WI38 (cell line): Measurements from ENCODE around the gene C12orf56.
"Not testable (repeated sequence)": the region's sequence is repeated elsewhere in the genome, so short reads cannot be mapped to it uniquely, and the experiment has no call there.

ENCODE experiments used
- H3K4me3 ChIP-seq: 2 replicates; pipeline ENCODE4 v1.5.1; 2011; ENCODE audit warnings: low read depth, mild to moderate bottlenecking, control low read depth, low read length
- TF ChIP-seq, protein P1 (sequence below): IDR thresholded peaks from 2 replicates; pipeline ENCODE4 v1.5.1; 2012; ENCODE audit warnings: low read depth, mild to moderate bottlenecking, control low read depth, low read length

Gene C12orf56

DNA sequence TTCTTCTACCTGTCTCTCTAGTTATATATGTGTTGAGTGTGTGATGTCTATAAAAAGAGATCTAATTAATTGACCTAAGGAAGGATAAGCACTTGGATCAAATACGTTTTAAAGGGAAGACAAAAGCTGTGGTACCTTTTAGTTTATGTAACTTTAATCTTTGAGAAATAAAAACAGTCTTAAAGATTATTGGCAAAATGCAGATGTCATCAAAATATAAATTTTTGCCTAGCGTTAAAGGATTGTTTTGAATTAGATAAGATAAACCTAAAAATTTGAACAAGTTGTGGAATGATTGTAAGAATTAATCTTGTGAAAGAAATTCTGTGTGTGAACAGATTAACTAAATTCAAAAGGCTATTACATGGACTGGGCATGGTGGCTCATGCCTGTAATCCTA, 42.9 kb downstream of the C12orf56 start:
- TF ChIP-seq, protein P1, sequence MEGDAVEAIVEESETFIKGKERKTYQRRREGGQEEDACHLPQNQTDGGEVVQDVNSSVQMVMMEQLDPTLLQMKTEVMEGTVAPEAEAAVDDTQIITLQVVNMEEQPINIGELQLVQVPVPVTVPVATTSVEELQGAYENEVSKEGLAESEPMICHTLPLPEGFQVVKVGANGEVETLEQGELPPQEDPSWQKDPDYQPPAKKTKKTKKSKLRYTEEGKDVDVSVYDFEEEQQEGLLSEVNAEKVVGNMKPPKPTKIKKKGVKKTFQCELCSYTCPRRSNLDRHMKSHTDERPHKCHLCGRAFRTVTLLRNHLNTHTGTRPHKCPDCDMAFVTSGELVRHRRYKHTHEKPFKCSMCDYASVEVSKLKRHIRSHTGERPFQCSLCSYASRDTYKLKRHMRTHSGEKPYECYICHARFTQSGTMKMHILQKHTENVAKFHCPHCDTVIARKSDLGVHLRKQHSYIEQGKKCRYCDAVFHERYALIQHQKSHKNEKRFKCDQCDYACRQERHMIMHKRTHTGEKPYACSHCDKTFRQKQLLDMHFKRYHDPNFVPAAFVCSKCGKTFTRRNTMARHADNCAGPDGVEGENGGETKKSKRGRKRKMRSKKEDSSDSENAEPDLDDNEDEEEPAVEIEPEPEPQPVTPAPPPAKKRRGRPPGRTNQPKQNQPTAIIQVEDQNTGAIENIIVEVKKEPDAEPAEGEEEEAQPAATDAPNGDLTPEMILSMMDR, result no peak

DNA sequence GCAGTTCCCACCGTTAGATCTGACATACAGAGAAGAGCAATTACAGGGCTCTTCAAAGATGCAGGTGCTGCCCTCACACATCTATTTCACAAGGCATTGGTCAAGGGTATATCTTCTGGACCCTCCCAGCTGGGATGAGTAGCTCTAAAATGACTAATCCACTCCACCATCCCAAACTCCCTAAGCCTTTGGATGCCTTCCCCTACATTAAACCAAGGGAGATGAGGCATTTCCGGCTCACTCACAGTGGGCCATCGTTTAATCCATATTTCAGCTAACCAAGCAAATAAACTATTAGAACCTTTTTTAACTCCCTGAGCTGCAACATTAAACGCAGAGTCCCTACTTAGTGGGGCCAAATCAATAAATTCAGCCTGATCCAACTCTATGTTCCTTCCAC, 45.9 kb downstream of the C12orf56 start:
- not testable (repeated sequence) for H3K4me3 ChIP-seq

More for the DNA sequence above, 42.9 kb downstream of the C12orf56 start:
- H3K4me3 ChIP-seq, result no peak overlapping the region

DNA sequence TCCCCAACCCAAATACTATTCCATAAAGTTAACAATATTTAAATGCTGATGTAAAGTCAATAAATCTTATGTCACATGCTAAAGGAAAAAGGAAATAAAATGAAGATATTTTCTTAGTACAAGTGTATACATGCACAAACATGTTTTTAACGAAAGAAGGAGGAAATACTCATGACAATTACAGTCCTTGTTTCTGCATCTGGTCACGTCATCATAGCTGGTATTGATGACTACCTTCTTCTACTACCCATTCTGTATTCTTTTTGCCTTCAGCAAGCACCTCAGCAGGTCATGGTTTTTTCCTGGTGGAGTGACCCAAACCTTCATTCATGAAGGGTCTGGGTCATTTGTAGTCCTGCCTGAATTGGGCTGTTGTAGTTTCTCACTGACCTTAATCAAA, 50.0 kb downstream of the C12orf56 start:
- H3K4me3 ChIP-seq, result not testable (repeated sequence)

DNA sequence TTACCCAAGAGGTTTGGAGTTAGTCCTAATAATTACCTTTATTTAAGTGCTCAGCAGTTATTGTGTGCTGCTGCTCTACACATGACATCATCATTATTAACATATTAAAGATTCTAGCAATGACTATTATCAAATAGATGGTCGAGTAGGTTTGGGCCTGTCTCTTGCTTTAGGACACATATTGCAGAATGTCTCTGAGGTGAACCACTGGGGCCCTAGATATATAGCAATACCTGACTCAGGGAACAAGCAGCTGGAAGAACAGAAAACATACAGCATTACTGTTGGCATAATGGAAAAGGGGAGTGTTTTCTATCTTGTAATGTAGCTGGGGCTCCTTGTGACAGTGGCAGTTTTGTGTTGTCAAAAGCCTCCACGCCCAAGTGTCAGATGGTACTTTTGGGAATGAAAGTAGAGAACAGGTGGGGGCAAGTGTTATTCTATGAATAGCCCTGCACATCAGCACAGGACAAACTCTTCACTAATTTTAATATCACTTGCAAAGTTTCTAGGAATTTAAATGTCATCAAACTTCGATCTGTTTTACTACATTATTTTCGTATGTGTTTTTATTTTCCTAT, 54.6 kb downstream of the C12orf56 start:
- H3K4me3 ChIP-seq, result no peak overlapping the region

DNA sequence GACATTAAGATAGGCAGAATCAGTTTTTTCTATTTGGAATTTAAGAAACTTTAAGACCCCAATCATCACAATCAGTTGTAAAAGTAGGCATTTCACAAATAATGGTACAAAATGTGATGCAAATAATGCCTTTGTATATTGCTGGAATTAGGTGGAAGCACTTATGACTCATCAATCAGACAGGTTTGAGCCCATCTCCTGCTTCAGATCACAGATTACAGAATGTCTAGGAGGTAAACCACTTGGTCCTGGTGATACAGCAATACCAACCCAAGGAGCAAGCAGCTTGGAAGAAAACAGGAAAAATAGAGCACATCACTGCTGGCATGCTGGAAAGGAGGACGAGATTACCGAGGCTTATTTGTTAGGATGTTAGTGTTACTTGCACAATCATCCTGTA, 57.6 kb downstream of the C12orf56 start:
- H3K4me3 ChIP-seq, result no peak overlapping the region

More for the DNA sequence above, 54.6 kb downstream of the C12orf56 start:
- TF ChIP-seq, protein P1, result no peak

DNA sequence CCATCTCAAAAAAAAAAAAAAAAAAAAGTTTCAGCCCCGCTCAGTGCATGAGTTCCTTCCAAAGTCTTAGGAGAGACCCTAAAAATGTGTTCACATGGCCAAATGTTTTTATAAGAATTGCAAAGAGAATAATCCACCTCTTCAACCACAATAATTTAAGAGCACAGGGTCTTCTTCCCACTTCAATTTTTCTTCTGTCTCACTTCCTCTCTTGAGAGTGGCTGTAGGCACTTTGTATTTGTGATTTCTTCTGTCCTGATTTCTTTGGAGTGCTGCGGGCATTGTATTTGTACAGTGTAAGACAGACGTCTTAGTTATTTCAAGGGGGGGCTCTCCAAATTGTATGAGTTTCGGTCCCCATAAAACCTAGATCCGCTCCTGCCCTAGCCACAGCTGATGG, 58.3 kb downstream of the C12orf56 start:
- TF ChIP-seq, protein P1, result no peak

More for the DNA sequence above, 57.6 kb downstream of the C12orf56 start:
- TF ChIP-seq, protein P1, result no peak

DNA sequence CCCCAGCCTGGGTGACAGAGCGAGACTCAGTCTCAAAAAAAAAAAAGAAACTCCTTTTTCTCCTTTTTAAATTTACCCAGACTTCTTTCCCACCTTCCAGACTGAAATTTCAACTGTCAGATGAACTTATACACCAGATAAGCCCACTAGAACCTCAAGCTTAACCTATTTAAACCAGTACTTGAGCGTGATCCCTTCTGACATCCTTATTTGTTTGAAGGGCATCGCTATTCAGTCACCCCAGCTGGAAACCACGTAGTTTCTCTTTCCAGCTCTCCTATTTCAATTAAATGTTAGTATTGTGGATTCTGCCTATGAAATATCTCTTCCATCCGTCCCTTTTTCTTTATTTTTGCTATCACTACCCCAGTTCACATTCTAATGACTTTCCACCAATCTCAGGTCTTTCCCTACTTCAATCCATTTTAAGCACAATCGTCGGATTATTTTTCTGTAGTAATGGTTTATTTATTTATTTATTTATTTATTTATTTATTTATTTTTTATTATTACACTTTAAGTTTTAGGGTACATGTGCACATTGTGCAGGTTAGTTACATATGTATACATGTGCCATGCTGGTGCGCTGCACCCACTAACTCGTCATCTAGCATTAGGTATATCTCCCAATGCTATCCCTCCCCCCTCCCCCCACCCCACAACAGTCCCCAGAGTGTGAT, 61.4 kb downstream of the C12orf56 start:
- not testable (repeated sequence) for H3K4me3 ChIP-seq

More for the DNA sequence above, 58.3 kb downstream of the C12orf56 start:
- no peak overlapping the region for H3K4me3 ChIP-seq

DNA sequence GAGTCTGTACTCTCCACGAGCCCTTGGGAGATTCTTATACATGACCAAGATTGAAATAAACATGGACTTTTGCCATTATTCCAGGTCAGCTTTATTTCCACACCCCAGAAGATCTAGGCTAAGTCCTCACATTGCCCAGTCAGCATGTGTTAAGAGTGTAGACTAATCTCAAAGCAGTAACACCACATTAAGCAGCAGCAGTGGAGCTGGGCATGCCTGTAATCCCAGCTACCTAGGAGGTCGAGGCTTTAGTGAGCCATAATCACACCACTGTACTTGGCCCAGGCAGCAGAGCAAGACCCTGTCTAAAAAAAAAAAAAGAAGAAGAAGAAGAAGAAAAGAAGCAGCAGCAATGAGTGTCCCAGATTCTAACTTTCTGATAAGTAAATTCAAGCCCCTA, 65.5 kb downstream of the C12orf56 start:
- TF ChIP-seq, protein P1, result no peak
- H3K4me3 ChIP-seq, result no peak overlapping the region

DNA sequence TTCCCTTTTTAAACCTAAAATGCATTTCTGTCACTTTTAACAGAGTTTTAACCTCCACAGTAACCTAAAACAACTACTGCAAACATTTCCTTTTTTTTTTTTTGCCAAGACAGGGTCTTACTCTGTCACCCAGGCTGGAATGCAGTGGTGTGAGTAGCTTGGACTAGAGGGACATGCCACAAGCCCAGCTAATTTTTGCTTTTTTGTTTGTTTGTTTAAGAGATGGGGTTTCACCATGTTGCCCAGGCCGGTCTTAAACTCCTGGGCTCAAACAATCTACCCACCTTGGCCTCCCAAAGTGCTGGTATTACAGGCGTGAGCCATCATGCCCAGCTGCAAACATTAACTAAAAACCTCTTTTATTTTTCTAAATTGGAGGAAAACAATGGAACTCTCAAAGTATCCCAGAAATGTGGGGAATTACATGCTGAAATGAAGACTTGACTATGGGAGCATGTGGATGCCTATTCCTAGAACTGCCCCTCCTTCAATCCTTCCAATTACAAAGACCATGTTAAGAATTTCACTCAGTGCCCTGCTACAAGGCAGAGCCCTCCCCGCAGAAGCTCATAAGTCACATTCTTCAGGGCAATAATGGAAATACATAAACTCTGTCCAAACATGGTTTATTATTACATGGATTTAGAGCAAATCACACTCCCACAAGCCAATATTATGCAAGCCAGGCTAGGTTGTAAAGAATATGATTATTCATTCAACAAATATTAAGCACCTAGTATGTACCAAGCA, 66.9 kb downstream of the C12orf56 start:
- H3K4me3 ChIP-seq, result no peak overlapping the region
- TF ChIP-seq, protein P1, result no peak
